Progenitor cell of endocrine pancreas (in vitro differentiated cells): ENCODE data around the gene LDLRAD4. TPM values are rescaled to one million over a fixed set of nuclear protein-coding genes. Genes with fewer than 3 reads are reported as not detected.

Source experiments
- DNase-seq: peaks from one replicate; pipeline ENCODE4 v3.0.0; 2021; ENCODE audit warnings: low spot score; ENCODE audit not compliant: unreplicated experiment
- H3K27ac Mint-ChIP-seq: 2 replicates; pipeline ENCODE4 v1.8.0; 2021; ENCODE audit warnings: mild to moderate bottlenecking, moderate library complexity, mixed read lengths
- H3K27me3 Mint-ChIP-seq: 2 replicates; pipeline ENCODE4 v1.8.0; 2021; ENCODE audit warnings: mixed read lengths
- H3K36me3 Mint-ChIP-seq: 2 replicates; pipeline ENCODE4 v1.8.0; 2022; ENCODE audit warnings: mixed read lengths; ENCODE audit not compliant: insufficient read depth
- H3K4me1 Mint-ChIP-seq: 2 replicates; pipeline ENCODE4 v1.8.0; 2021; ENCODE audit warnings: low read depth, mixed read lengths
- H3K4me3 Mint-ChIP-seq: 2 replicates; pipeline ENCODE4 v1.8.0; 2021; ENCODE audit warnings: low read depth, mild to moderate bottlenecking, moderate library complexity, mixed read lengths
- H3K9me3 Mint-ChIP-seq: 2 replicates; pipeline ENCODE4 v1.8.0; 2021; ENCODE audit warnings: low read depth, mixed read lengths
- total RNA-seq: library from RNA; stranded (reverse); gene quantifications from 2 replicates; pipeline ENCODE4 v1.2.1, GENCODE V29; 2021
- TF ChIP-seq, protein P1 (sequence below): fragments of 200-600 bp; sonication (generic); IDR thresholded peaks from one replicate; pipeline ENCODE4 v1.5.0; 2021; ENCODE audit warnings: antibody characterized with exemption, mild to moderate bottlenecking; ENCODE audit not compliant: unreplicated experiment

LDLRAD4 gene
- total RNA-seq, 1 donor from 2014 or later: 3.8 TPM

DNA sequence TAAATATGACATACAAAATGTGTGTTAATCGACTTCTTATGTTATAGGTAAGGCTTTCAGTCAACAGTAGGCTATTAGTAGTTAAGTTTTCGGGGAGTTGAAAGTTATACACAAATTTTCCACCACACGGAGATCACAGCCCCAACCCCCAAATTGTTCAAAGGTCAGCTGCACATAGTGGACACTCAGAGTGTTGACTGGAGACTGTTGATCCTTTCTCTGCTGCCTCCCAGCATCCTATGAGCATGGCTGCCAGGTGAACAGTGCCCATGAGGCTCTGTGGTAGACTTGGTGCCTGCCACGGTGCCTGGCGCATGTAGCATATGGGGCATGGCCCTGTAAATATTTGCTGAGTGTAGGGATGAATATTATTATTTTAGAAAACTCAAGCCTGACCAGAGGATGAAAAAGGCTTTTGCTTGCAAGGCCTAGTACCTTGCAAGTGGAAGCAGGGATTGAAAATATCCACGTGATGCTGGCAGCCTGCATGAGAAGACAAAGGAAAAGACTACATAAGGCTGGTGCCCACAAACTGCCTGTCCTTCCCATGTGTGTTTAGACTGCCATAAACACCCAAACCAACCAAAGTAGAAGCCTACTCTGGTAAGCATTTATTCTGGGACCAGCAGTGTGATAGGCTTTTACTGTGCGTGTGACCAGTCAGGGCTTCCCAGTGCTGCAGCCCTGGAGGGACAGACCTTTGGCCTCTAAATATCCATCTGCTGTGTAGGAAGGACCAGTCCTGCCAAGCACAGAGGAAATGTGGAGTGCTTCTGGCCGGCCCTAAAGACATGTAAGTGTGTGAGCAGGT lies 226.1 kb downstream of the LDLRAD4 start:
- Mint-ChIP-seq H3K9me3 (no peaks in the 10 kb centered on the region), H3K36me3 (no peaks in the 10 kb centered on the region), H3K4me1 (peaks cover 7% of the 10 kb centered on the region), H3K27me3 (peaks cover 40% of the 10 kb centered on the region), H3K4me3 (no peak overlapping the region), H3K27ac (no peak overlapping the region)
- no peak for DNase-seq
- TF ChIP-seq, protein P1, sequence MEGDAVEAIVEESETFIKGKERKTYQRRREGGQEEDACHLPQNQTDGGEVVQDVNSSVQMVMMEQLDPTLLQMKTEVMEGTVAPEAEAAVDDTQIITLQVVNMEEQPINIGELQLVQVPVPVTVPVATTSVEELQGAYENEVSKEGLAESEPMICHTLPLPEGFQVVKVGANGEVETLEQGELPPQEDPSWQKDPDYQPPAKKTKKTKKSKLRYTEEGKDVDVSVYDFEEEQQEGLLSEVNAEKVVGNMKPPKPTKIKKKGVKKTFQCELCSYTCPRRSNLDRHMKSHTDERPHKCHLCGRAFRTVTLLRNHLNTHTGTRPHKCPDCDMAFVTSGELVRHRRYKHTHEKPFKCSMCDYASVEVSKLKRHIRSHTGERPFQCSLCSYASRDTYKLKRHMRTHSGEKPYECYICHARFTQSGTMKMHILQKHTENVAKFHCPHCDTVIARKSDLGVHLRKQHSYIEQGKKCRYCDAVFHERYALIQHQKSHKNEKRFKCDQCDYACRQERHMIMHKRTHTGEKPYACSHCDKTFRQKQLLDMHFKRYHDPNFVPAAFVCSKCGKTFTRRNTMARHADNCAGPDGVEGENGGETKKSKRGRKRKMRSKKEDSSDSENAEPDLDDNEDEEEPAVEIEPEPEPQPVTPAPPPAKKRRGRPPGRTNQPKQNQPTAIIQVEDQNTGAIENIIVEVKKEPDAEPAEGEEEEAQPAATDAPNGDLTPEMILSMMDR: no peak

DNA sequence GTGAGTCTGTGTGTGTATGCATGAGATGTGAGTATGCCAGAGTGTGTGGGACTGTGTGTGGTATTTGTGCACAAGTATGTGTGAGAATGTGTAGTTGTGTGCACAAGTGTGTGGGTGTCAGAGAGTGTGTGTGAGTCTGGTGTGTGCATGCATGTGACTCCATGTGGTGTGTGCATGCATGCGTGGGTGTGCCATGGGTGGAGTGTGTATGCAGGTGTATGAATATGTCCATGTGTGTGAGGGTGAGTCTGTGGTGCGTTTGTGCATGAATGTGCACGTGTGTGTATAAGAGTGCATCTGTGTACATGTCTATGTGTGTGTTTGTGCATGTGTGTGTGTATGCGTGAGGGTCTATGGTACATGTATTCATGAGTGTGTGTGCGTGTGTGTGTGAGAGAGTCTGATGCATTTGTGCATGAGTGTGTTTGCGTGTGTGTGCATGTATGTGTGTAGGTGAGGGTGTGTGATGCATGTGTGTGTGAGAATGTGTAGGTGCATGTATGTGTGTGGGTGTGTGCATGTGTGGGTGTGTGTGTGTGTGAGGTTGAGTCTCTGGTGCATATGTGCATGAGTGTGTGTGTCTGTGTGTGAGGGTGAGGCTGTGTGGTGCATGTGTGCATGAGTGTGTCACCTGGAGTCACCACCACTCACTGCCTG lies 226.8 kb downstream of the LDLRAD4 start:
- no peaks in the 10 kb centered on the region for H3K36me3 Mint-ChIP-seq
- H3K27ac Mint-ChIP-seq: no peak overlapping the region
- no peaks in the 10 kb centered on the region for H3K9me3 Mint-ChIP-seq
- H3K4me3 Mint-ChIP-seq: no peak overlapping the region
- no peak for DNase-seq
- H3K27me3 Mint-ChIP-seq: peaks cover 46% of the 10 kb centered on the region
- H3K4me1 Mint-ChIP-seq: peaks cover 7% of the 10 kb centered on the region
- TF ChIP-seq, protein P1: no peak

DNA sequence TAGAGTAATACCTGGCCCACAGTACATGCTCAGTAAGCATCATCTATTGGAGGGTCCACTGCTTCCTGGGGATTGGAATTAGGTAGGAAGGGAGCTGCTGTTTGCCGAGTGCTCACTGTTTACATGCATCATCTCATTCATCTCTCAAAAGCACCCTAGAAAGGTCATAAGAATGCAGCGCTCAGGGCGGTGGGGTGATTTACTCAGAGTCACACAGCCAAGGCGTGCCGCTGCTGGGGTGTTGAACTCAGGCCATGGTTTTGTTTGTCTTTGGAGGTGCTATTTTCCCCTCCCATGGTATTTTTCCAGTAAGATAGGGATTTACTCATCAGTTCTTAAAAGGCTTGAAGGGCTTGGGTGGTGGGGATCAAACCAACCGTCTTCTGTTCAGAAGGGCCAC lies 227.5 kb downstream of the LDLRAD4 start:
- DNase-seq: no peak
- H3K4me3 Mint-ChIP-seq: no peak overlapping the region
- H3K36me3 Mint-ChIP-seq: no peaks in the 10 kb centered on the region
- H3K27me3 Mint-ChIP-seq: peaks cover 51% of the 10 kb centered on the region
- H3K9me3 Mint-ChIP-seq: no peaks in the 10 kb centered on the region
- H3K27ac Mint-ChIP-seq: no peak overlapping the region
- TF ChIP-seq, protein P1: no peak
- peaks cover 7% of the 10 kb centered on the region for H3K4me1 Mint-ChIP-seq

DNA sequence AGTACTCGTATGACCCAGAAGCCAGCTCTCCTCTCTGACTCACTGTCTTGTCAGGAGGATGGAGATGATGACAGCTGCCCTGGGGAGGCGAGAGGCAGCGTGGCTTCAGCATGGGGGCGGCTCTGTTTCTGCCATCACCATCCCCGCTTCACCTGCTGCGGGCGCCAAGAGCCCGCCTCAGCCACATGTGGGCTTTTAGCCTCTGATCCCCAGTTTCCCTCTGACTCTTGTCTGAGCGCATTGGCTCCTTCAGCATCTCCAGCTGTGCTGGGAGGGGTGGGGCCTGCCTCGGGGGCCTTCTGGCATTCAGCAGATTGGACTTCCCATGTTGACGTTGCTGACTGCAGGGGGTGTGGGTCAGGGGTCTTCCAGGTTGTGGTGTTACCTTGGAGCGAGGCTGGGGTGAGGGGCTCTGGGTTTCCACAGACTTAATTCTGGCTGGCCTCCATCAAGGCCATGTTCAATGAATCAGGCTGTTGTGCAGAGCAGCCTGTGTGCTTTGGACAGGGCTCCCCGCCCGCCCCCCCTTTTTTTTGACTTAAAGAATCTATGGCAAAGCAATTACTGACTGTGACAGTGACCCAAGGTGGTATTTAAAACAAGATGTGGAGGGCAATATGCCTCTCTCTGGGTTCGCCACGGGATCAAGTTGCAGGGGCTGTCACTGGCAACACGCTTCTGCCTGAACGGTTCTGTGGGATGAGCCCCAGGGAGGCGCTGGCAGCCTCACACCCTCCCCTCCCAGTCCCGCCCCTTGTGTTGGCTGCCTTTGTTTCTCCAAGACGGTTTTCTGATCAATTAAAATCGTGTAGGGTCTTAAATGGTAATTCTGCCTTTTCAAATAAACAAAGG lies 228.3 kb downstream of the LDLRAD4 start:
- no peak overlapping the region for H3K27ac Mint-ChIP-seq
- H3K9me3 Mint-ChIP-seq: no peaks in the 10 kb centered on the region
- no peak for DNase-seq
- H3K36me3 Mint-ChIP-seq: no peaks in the 10 kb centered on the region
- H3K4me3 Mint-ChIP-seq: no peak overlapping the region
- H3K27me3 Mint-ChIP-seq: peaks cover 57% of the 10 kb centered on the region
- TF ChIP-seq, protein P1: no peak
- peaks cover 7% of the 10 kb centered on the region for H3K4me1 Mint-ChIP-seq

DNA sequence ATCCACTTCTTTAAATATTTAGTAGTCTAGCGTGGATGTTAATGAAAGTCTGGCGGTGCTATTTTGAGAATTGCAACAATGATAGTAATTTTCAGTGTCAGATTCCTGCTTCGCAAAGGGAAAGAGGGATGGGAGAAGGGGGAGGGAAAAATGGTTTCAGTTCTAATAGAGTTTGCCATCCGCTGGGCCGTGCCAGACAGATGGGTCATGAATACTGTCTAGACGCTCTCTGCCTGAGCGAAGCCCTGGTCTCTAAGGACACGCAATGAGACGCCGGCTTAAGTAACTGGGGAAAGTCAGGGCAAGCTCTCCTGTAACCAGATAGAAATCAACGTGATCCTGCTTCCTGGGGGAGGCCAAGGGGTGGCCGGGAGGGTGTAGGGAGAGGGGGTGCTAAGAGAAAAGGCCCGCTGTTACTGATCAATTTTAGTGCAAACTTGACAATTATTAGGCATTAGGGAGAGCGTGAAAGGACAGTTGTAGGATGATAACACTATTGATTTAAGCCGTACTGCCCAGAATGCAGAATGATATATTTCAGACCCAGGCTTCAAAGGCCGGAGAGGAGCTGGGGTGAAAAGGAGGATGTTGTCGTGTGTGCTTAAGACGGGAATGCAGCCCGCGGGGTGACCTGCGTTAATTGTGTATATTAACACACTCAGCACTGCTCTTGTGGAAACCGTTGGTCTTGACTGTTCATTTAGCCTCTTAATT lies 229.2 kb downstream of the LDLRAD4 start:
- H3K27me3 Mint-ChIP-seq: peaks cover 64% of the 10 kb centered on the region
- H3K36me3 Mint-ChIP-seq: no peaks in the 10 kb centered on the region
- no peaks in the 10 kb centered on the region for H3K9me3 Mint-ChIP-seq
- DNase-seq: no peak
- H3K27ac Mint-ChIP-seq: no peak overlapping the region
- H3K4me1 Mint-ChIP-seq: peaks cover 7% of the 10 kb centered on the region
- H3K4me3 Mint-ChIP-seq: no peak overlapping the region
- TF ChIP-seq, protein P1: no peak
